Measurements from ENCODE around the gene MAPK8IP3. TPM values are rescaled to one million over a fixed set of nuclear protein-coding genes. Genes with fewer than 3 reads are reported as not detected.

The MAPK8IP3 gene
- total RNA-seq, 1 experiment from 2014 or later: 72.3 TPM

GRCh38 chr16:1790261-1790610 lies 84.2 kb downstream of the MAPK8IP3 start (continued):
- TF ChIP-seq ATF2 (CRISPR knock-in tag; IDR thresholded peaks at IDR 0.05; ENCODE audit: borderline replicate concordance, low read depth) (no peak), CREM (CRISPR knock-in tag; IDR thresholded peaks at IDR 0.05) (no peak), HMGXB4 (CRISPR knock-in tag; IDR thresholded peaks at IDR 0.05) (no peak), TCF7 (CRISPR knock-in tag; IDR thresholded peaks at IDR 0.05; ENCODE audit: low read depth) (no peak), ERG (CRISPR knock-in tag; IDR thresholded peaks at IDR 0.05) (no peak), ZNF671 (CRISPR knock-in tag; IDR thresholded peaks at IDR 0.05) (no peak), FOXP1 (CRISPR knock-in tag; IDR thresholded peaks at IDR 0.05; ENCODE audit: borderline replicate concordance) (no peak), FOXJ3 (CRISPR knock-in tag; IDR thresholded peaks at IDR 0.05; ENCODE audit: borderline replicate concordance) (no peak), TEAD4 (CRISPR knock-in tag; IDR thresholded peaks at IDR 0.05) (no peak), NR1H2 (CRISPR knock-in tag; IDR thresholded peaks at IDR 0.05) (no peak)

- Mint-ChIP-seq H3K9me3 (no peaks in the 10 kb centered on the region), H3K27ac (no peak overlapping the region), H3K27me3 (ENCODE audit: low read depth) (no peaks in the 10 kb centered on the region), H3K4me3 (no peak overlapping the region), H3K4me1 (no peaks in the 10 kb centered on the region), H3K36me3 (peaks cover 5% of the 10 kb centered on the region)
- POLR2A ChIA-PET: no interaction called here
- DNase-seq (ENCODE audit: low spot score) (no peak), ATAC-seq (no peak)
- CTCF ChIA-PET: no interaction called here
- no peak for TF ChIP-seq FOXP4 (CRISPR knock-in tag; IDR thresholded peaks at IDR 0.05)
- no peak for TF ChIP-seq IRF1 (CRISPR knock-in tag; IDR thresholded peaks at IDR 0.05)
- no peak for TF ChIP-seq ZNF512 (CRISPR knock-in tag; IDR thresholded peaks at IDR 0.05; ENCODE audit: borderline replicate concordance)
- TF ChIP-seq AR (CRISPR knock-in tag; IDR thresholded peaks at IDR 0.05): no peak
- TF ChIP-seq ZNF423 (CRISPR knock-in tag; IDR thresholded peaks at IDR 0.05): no peak
- no peak for TF ChIP-seq NFATC4 (CRISPR knock-in tag; IDR thresholded peaks at IDR 0.05)
- TF ChIP-seq JUN (CRISPR knock-in tag; IDR thresholded peaks at IDR 0.05): no peak
- no peak for TF ChIP-seq CBFB (CRISPR knock-in tag; IDR thresholded peaks at IDR 0.05; ENCODE audit: low read depth)
- no peak for TF ChIP-seq ATF6 (CRISPR knock-in tag; IDR thresholded peaks at IDR 0.05)
- TF ChIP-seq EMX1 (CRISPR knock-in tag; IDR thresholded peaks at IDR 0.05): no peak
- TF ChIP-seq TCF7 (CRISPR knock-in tag; IDR thresholded peaks at IDR 0.05; ENCODE audit: low read depth): no peak
- no peak for TF ChIP-seq SP1 (CRISPR knock-in tag; conservative IDR thresholded peaks at IDR 0.05)
Measured at GRCh38 chr16:1790611-1791255, 84.7 kb downstream of the MAPK8IP3 start.
